Adrenal gland (tissue), 5 donors: ENCODE results near the gene CEP128.

Source experiments
- POLR2A ChIP-seq, 2 donors: fragments of 450-650 bp; IDR thresholded peaks; one replicate each; pipeline ENCODE4 v1.6.1; 2017; ENCODE audit warnings: antibody characterized with exemption in 2 of 2, mild to moderate bottlenecking in 2 of 2, moderate library complexity in 1 of 2
- TF ChIP-seq, protein P1 (sequence below), 6 experiments: fragments of 450-650 bp in 4 of 6; fragments of 200-600 bp in 2 of 6; sonication (generic) in 1 of 6; IDR thresholded peaks; 1 replicate in 5 of 6; 2 replicates in 1 of 6; pipeline versions ENCODE4 v1.5.1 to v1.8.0; 2016 to 2021; ENCODE audit warnings: antibody characterized with exemption in 6 of 6, mild to moderate bottlenecking in 2 of 6, moderate library complexity in 1 of 6
- donor health status: DM: no; HTN: no; CAD: no.

DNA sequence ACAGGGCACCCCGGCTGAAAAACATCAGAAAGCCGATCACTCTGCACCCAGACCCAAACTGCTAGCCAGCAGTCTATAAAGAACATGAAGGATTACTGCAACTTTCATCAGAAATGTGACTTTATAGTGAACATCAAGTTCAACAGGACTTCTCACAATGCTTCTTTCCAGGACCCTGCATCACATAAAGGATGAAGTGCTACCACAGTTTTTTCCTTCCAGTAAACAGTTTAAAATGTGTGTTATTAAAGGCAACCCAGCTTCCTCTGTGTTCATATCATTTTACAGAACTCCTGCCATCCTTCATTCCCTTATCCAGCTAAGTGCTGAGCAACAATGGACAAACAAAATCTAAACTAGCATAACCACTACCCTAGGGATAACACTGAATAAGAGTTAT, 449.9 kb downstream of the CEP128 start:
- TF ChIP-seq, protein P1, sequence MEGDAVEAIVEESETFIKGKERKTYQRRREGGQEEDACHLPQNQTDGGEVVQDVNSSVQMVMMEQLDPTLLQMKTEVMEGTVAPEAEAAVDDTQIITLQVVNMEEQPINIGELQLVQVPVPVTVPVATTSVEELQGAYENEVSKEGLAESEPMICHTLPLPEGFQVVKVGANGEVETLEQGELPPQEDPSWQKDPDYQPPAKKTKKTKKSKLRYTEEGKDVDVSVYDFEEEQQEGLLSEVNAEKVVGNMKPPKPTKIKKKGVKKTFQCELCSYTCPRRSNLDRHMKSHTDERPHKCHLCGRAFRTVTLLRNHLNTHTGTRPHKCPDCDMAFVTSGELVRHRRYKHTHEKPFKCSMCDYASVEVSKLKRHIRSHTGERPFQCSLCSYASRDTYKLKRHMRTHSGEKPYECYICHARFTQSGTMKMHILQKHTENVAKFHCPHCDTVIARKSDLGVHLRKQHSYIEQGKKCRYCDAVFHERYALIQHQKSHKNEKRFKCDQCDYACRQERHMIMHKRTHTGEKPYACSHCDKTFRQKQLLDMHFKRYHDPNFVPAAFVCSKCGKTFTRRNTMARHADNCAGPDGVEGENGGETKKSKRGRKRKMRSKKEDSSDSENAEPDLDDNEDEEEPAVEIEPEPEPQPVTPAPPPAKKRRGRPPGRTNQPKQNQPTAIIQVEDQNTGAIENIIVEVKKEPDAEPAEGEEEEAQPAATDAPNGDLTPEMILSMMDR (IDR thresholded peaks at IDR 0.05), result no peak
- no peak for TF ChIP-seq POLR2A (IDR thresholded peaks at IDR 0.05)
